Smooth muscle cell (in vitro differentiated cells): Measurements from ENCODE around the gene LRRC4C. TPM values are rescaled to one million over a fixed set of nuclear protein-coding genes. Genes with fewer than 3 reads are reported as not detected.

ENCODE experiments used
- DNase-seq: peaks from one replicate; lab custom pipeline; 2025; ENCODE audit not compliant: unreplicated experiment; lab: John Stamatoyannopoulos, UW
- H2AFZ ChIP-seq: fragments of 200-600 bp; sonication (generic); 2 replicates; pipeline ENCODE4 v1.6.0; 2016; ENCODE audit warnings: antibody characterized with exemption, low read depth, mild to moderate bottlenecking
- H3F3A ChIP-seq: fragments of 200-600 bp; sonication (generic); 2 replicates; pipeline ENCODE4 v1.6.0; 2017; ENCODE audit warnings: antibody characterized with exemption, low read depth
- H3K27ac ChIP-seq: fragments of 200-600 bp; sonication (generic); 2 replicates; pipeline ENCODE4 v1.5.1; 2016; ENCODE audit warnings: low read depth, mild to moderate bottlenecking
- H3K27me3 ChIP-seq: fragments of 200-600 bp; sonication (generic); 2 replicates; pipeline ENCODE4 v1.6.1; 2016; ENCODE audit warnings: low read depth, mild to moderate bottlenecking
- H3K36me3 ChIP-seq: fragments of 200-600 bp; sonication (generic); 2 replicates; pipeline ENCODE4 v1.5.1; 2016; ENCODE audit warnings: low read depth
- H3K4me1 ChIP-seq: fragments of 200-600 bp; sonication (generic); 2 replicates; pipeline ENCODE4 v1.5.1; 2016; ENCODE audit warnings: low read depth
- H3K4me2 ChIP-seq: fragments of 200-600 bp; sonication (generic); 2 replicates; pipeline ENCODE4 v1.6.0; 2016; ENCODE audit warnings: mild to moderate bottlenecking
- H3K4me3 ChIP-seq: fragments of 200-600 bp; sonication (generic); 2 replicates; pipeline ENCODE4 v1.5.1; 2016; ENCODE audit warnings: mild to moderate bottlenecking
- H3K79me2 ChIP-seq: fragments of 200-600 bp; sonication (generic); 2 replicates; pipeline ENCODE4 v1.6.0; 2016; ENCODE audit warnings: low read depth, mild to moderate bottlenecking
- H3K9ac ChIP-seq: fragments of 200-600 bp; sonication (generic); 2 replicates; pipeline ENCODE4 v1.6.0; 2016; ENCODE audit warnings: low read depth
- H3K9me3 ChIP-seq: fragments of 200-600 bp; sonication (generic); replicated peaks from 2 replicates; pipeline ENCODE4 v1.5.1; 2016; ENCODE audit warnings: low read depth
- H4K20me1 ChIP-seq: fragments of 200-600 bp; sonication (generic); 2 replicates; pipeline ENCODE4 v1.6.0; 2016; ENCODE audit warnings: low read depth
- WGBS: methylation state at CpG from one replicate; pipeline ENCODE4 v1.1.7; 2016; ENCODE audit warnings: low lambda C conversion rate; 5-methylcytosine and 5-hydroxymethylcytosine counted together
- polyA plus RNA-seq: library from polyadenylated mRNA; unstranded; fragments of >200 nt; fragmentation: Nextera tagmentation; extraction: Ambion mirVana; gene quantifications from 2 replicates; pipeline ENCODE4 v1.2.1, GENCODE V29; 2016
- total RNA-seq: library from RNA; depleted of rRNA; stranded (reverse); fragments of >200 nt; gene quantifications from 2 replicates; pipeline ENCODE4 v1.2.3, GENCODE V29; 2014
- TF ChIP-seq, protein P1 (sequence below): fragments of 200-600 bp; sonication (generic); IDR thresholded peaks from 2 replicates; pipeline ENCODE4 v1.5.1; 2017; ENCODE audit warnings: borderline replicate concordance, mild to moderate bottlenecking, antibody characterized with exemption; ENCODE audit not compliant: insufficient read depth, poor library complexity, severe bottlenecking

The LRRC4C gene
- total and polyA plus RNA-seq, 2 experiments from 2014 or later = 7.3 to 10.1 TPM

GRCh38 chr11:40160418-40160817, 1299.0 kb downstream of the LRRC4C start:
- Histone ChIP-seq H3K79me2 (peaks cover 4% of the 10 kb centered on the region), H3K27me3 (no peaks in the 10 kb centered on the region), H2AFZ (no peak overlapping the region), H3K4me3 (no peak overlapping the region), H3F3A (no peaks in the 10 kb centered on the region), H4K20me1 (no peaks in the 10 kb centered on the region), H3K4me2 (no peak overlapping the region), H3K9ac (no peak overlapping the region), H3K27ac (no peak overlapping the region), H3K4me1 (no peaks in the 10 kb centered on the region), H3K36me3 (peaks cover 3% of the 10 kb centered on the region), H3K9me3 (peaks cover 4% of the 10 kb centered on the region)
- no peak for DNase-seq
- 85% methylated on average over 3 of the region's 3 CpGs for WGBS
- TF ChIP-seq, protein P1, sequence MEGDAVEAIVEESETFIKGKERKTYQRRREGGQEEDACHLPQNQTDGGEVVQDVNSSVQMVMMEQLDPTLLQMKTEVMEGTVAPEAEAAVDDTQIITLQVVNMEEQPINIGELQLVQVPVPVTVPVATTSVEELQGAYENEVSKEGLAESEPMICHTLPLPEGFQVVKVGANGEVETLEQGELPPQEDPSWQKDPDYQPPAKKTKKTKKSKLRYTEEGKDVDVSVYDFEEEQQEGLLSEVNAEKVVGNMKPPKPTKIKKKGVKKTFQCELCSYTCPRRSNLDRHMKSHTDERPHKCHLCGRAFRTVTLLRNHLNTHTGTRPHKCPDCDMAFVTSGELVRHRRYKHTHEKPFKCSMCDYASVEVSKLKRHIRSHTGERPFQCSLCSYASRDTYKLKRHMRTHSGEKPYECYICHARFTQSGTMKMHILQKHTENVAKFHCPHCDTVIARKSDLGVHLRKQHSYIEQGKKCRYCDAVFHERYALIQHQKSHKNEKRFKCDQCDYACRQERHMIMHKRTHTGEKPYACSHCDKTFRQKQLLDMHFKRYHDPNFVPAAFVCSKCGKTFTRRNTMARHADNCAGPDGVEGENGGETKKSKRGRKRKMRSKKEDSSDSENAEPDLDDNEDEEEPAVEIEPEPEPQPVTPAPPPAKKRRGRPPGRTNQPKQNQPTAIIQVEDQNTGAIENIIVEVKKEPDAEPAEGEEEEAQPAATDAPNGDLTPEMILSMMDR = no peak

DNA sequence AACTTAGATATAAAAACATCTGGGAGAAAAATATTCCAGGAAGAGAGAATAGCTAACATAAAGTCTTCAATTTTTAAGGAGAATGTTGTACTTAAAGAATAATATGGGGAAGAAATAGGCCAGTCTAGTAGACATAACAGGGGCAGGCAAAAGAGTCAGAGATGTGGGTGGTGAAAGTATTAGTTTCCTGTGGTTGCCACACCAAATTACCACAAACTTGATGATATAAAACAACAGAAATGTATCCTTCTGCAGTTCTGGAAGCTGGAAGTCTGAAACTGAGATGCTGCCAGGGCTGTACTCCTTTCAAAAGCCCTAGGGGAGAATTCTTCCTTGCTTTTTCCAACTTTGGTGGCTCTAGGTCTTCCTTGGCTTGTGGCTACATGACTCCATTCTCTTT, 1309.7 kb downstream of the LRRC4C start:
- Histone ChIP-seq H3K4me2 (peak overlapping the region; percentile 28), H3F3A (peaks cover 4% of the 10 kb centered on the region), H3K36me3 (no peaks in the 10 kb centered on the region), H3K9me3 (peaks cover 4% of the 10 kb centered on the region), H3K79me2 (peaks cover 4% of the 10 kb centered on the region), H3K27ac (peak overlapping the region; percentile 92), H3K4me3 (no peak overlapping the region), H3K27me3 (no peaks in the 10 kb centered on the region), H3K4me1 (no peaks in the 10 kb centered on the region), H3K9ac (peak overlapping the region; percentile 21), H2AFZ (no peak overlapping the region), H4K20me1 (no peaks in the 10 kb centered on the region)
- no peak for DNase-seq
- TF ChIP-seq, protein P1 = no peak

DNA sequence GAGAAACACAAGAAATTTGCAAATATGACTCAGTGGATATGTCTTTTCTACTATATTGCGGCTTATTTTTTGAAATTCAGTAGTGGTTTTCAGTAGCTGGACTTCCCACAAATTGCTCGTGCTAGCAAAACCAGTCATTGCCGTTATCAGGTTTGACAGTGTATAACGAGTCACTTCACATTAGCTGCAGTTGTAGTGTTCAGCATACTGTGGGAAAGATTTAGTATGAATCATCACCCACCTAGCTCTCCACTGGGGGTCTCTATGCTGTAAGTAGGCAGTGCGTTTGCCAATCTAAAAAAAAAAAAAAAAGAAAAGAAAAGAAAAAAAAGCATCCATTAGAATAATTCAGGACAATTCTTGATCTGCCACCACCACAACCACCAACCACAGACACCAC, 1318.9 kb downstream of the LRRC4C start:
- no peaks in the 10 kb centered on the region for H3K36me3 ChIP-seq
- H3K4me3 ChIP-seq = no peak overlapping the region
- no peaks in the 10 kb centered on the region for H3K4me1 ChIP-seq
- TF ChIP-seq, protein P1 = no peak
- no peaks in the 10 kb centered on the region for H3K9me3 ChIP-seq
- no peaks in the 10 kb centered on the region for H3K79me2 ChIP-seq
- H3K4me2 ChIP-seq = peak overlapping the region; percentile 3
- WGBS = 28% methylated on average over 5 of the region's 5 CpGs
- H4K20me1 ChIP-seq = no peaks in the 10 kb centered on the region
- H3K27ac ChIP-seq = no peak overlapping the region
- peaks cover 8% of the 10 kb centered on the region for H3F3A ChIP-seq
- no peak overlapping the region for H3K9ac ChIP-seq
- no peak overlapping the region for H2AFZ ChIP-seq
- no peaks in the 10 kb centered on the region for H3K27me3 ChIP-seq
- no peak for DNase-seq

- Histone ChIP-seq H3K36me3 (no peaks in the 10 kb centered on the region), H3K79me2 (no peaks in the 10 kb centered on the region), H2AFZ (no peak overlapping the region), H3K9ac (no peak overlapping the region), H3K4me2 (no peak overlapping the region), H3K4me1 (no peaks in the 10 kb centered on the region), H3K27me3 (no peaks in the 10 kb centered on the region), H3F3A (peaks cover 8% of the 10 kb centered on the region), H3K4me3 (no peak overlapping the region), H3K9me3 (no peaks in the 10 kb centered on the region), H3K27ac (no peak overlapping the region), H4K20me1 (no peaks in the 10 kb centered on the region)
- DNase-seq = no peak
- TF ChIP-seq, protein P1 = no peak
- WGBS = 81% methylated on average over 2 of the region's 2 CpGs
Observed at GRCh38 chr11:40139536-40139935, 1319.9 kb downstream of the LRRC4C start.
